Kidney epithelial cell (primary cell): Measurements from ENCODE around the gene POMP. TPM values are rescaled to one million over a fixed set of nuclear protein-coding genes. Genes with fewer than 3 reads are reported as not detected.

Source experiments
- DNase-seq: peaks from one replicate; pipeline ENCODE4 v3.0.0-alpha.2; 2010; ENCODE audit warnings: low read depth
- H3K27me3 ChIP-seq: 2 replicates; pipeline ENCODE4 v1.6.0; 2011; ENCODE audit warnings: low read length; ENCODE audit not compliant: control insufficient read depth, insufficient read depth
- H3K36me3 ChIP-seq: 2 replicates; pipeline ENCODE4 v1.5.1; 2011; ENCODE audit warnings: low read length; ENCODE audit not compliant: control insufficient read depth, insufficient read depth
- H3K4me3 ChIP-seq: 2 replicates; pipeline ENCODE4 v1.5.1; 2011; ENCODE audit warnings: low read depth, mild to moderate bottlenecking, control low read depth, low read length
- total RNA-seq: library from RNA; depleted of rRNA; stranded (reverse); fragments of >200 nt; gene quantifications from 2 replicates; pipeline ENCODE4 v1.2.3, GENCODE V29; 2015
- TF ChIP-seq, protein P1 (sequence below): IDR thresholded peaks from 2 replicates; pipeline ENCODE4 v1.5.1; 2011; ENCODE audit warnings: mild to moderate bottlenecking, moderate library complexity, low read length, control low read depth, inconsistent platforms; ENCODE audit not compliant: insufficient read depth, poor library complexity, severe bottlenecking

The POMP gene
- total RNA-seq, 1 donor from 2014 or later, result 103 TPM

DNA sequence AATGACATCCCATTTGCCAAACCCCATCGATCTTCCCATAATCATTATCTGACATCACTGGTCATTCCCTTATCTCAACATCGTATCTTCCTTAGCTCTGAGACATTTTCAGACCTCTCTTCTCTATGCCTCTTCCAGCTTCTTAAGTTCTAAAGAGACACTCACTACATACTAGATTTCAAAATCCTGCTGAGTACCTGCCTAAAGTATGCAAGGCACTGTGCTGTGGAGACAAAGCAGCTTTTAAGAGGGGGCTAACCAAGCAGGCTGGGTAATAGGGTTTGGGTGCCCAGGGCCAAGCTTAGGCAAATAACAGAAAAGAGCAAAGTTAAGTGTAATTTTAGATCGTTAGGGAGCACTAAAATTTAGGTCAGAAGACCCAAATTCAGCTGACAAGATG is 3.4 kb upstream of the POMP start:
- TF ChIP-seq, protein P1, sequence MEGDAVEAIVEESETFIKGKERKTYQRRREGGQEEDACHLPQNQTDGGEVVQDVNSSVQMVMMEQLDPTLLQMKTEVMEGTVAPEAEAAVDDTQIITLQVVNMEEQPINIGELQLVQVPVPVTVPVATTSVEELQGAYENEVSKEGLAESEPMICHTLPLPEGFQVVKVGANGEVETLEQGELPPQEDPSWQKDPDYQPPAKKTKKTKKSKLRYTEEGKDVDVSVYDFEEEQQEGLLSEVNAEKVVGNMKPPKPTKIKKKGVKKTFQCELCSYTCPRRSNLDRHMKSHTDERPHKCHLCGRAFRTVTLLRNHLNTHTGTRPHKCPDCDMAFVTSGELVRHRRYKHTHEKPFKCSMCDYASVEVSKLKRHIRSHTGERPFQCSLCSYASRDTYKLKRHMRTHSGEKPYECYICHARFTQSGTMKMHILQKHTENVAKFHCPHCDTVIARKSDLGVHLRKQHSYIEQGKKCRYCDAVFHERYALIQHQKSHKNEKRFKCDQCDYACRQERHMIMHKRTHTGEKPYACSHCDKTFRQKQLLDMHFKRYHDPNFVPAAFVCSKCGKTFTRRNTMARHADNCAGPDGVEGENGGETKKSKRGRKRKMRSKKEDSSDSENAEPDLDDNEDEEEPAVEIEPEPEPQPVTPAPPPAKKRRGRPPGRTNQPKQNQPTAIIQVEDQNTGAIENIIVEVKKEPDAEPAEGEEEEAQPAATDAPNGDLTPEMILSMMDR, result no peak
- H3K36me3 ChIP-seq, result no peaks in the 10 kb centered on the region
- H3K27me3 ChIP-seq, result no peaks in the 10 kb centered on the region
- DNase-seq, result no peak
- H3K4me3 ChIP-seq, result no peak overlapping the region

DNA sequence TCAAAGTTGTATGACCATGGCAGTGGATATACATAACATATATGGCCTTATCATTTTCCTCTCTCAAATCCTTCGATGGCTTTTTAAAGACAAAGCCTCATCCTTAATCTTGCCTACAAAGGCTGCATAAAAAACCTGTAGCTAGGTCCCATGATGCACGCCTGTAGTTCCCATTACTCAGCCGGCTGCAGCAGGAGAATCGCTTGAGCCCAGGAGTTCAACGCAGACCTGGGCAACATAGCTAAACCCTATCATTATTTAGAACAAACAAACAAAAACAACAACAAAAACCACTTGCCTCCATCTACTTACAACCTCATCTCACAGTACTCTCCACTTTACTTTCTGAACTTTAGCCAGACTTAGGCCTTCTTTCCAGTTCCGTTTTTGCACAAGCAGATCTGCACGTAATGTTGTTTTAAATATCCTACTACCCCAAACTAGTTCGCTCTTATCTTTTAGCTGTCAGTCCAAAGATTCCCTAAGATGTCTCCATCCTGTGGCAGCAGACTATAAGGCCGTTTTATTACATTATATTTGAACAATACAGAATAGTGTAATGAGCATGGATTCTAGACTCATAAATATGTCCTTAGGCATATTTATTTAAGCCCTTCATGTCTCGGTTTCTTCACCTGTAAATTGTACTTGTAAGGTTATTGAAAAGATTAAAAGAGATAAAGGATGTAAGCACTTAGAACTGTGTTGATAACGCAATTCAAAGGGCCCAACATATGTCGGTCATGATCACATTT is 969 bp upstream of the POMP start:
- Histone ChIP-seq H3K36me3 (no peaks in the 10 kb centered on the region), H3K27me3 (no peaks in the 10 kb centered on the region), H3K4me3 (peak overlapping the region; percentile 98)
- TF ChIP-seq, protein P1, result no peak
- no peak for DNase-seq

DNA sequence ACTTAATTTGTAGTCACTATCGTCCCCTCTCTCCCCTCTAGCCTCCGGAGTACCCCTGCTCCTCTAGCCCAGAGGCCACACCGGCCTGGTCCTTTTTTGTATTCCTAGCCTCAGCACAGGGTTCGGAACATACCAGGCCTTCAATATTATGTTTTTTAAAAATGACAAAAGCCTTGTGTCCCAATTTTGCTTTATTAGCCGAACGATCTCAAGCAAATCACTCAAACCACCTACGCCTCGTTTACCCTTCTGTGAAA is 463 bp upstream of the POMP start:
- H3K36me3 ChIP-seq, result no peaks in the 10 kb centered on the region
- H3K27me3 ChIP-seq, result no peaks in the 10 kb centered on the region
- no peak for DNase-seq
- TF ChIP-seq, protein P1, result no peak
- H3K4me3 ChIP-seq, result peak overlapping the region; percentile 98

DNA sequence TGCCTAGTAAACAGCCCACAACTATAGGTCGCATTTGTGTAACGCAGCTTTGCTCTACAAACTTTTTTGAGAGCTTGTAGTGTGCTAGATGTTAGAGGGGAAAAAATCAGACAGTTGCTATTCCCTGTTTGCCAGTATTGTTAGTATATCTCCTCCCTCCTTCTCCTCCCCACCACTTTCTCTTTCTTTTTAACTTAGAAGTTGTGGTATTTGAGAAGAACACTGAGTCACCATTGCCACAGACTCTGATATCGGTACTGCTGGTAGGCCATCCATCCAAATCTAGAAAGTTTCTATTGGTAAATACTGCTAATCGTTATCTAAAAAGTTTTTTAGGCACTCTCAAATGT is 666 bp downstream of the POMP start:
- TF ChIP-seq, protein P1, result no peak
- Histone ChIP-seq H3K4me3 (peak overlapping the region; percentile 98), H3K27me3 (no peaks in the 10 kb centered on the region), H3K36me3 (no peaks in the 10 kb centered on the region)
- no peak for DNase-seq

DNA sequence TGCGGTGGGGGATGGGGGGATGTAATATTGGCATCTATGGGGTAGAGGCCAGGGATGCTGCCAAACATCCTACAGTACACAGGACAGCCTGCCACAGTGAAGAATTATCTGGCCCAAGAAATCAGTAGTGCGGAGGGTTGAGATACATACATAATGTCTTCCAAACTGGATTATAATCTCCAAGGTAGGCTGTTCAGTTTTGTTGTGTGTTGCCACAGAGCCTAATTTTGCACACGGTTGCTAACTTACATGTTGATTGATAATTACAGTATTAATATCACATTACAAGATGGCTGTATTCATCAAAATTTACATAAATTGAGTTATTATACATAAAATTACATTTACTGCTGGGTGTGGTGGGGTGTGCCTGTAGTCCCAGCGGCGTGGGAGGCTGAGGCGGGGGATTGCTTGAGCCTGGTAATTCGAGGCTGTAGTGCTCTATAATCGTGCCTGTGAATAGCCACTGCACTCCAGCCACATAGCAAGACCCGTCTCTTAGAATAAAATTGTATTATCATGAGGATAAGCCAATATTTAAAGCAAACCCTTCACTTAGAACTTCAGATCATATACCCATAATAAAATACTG is 8.1 kb downstream of the POMP start:
- TF ChIP-seq, protein P1, result no peak
- H3K4me3 ChIP-seq, result no peak overlapping the region
- no peak for DNase-seq
- no peaks in the 10 kb centered on the region for H3K36me3 ChIP-seq
- no peaks in the 10 kb centered on the region for H3K27me3 ChIP-seq
